HCT116 (cell line): ENCODE data around the gene SWT1. TPM values are rescaled to one million over a fixed set of nuclear protein-coding genes. Genes with fewer than 3 reads are reported as not detected.
A peak's percentile ranks its signal among the peaks of the same experiment; 100 is the strongest.

ENCODE experiments used
- ATAC-seq: fragments of 200-7000 bp; cut with Tn5 transposase; 2 replicates; pipeline ENCODE4 v1.9.1; 2020; ENCODE audit warnings: mild to moderate bottlenecking, moderate library complexity
- BruUV-seq: library from RNA; stranded (reverse); fragments of 400-500 nt; replicated peaks from 2 replicates; lab custom pipeline; 2021; lab: Mats Ljungman, UMichigan
- CTCF ChIA-PET: fragments of 300-600 bp; sonication (Branson Sonifier 250); formaldehyde crosslinking; loops from one replicate; lab custom pipeline; 2021; ENCODE audit warnings: antibody characterized with exemption; lab: Charles Lee
- POLR2A ChIA-PET: fragments of 300-600, 350-600 bp; sonication (Branson Sonifier 250); formaldehyde crosslinking; loops from one replicate; lab custom pipeline; 2021; ENCODE audit warnings: antibody characterized with exemption; lab: Charles Lee
- RAD21 ChIA-PET, 2 experiments: fragments of 300-600 bp; sonication (Branson Sonifier 250); formaldehyde crosslinking; loops; one replicate each; lab custom pipeline; 2023; ENCODE audit warnings: low total read pairs in 2 of 2; ENCODE audit not compliant: uncharacterized antibody in 2 of 2, unreplicated experiment in 2 of 2, low non-redundant PET in 1 of 2; lab: Charles Lee
- DNase-seq: peaks from one replicate; pipeline ENCODE4 v3.0.0-alpha.2; 2010; ENCODE audit warnings: low read depth, low spot score
- H2AFZ ChIP-seq: fragments of 200-600 bp; shearing (Covaris generic), sonication (generic); 2 replicates; pipeline ENCODE4 v1.6.1; 2017; ENCODE audit warnings: low read depth, mixed run types, mixed read lengths, antibody characterized with exemption, low read length; ENCODE audit not compliant: poor library complexity, severe bottlenecking
- H3K27ac ChIP-seq: 2 replicates; pipeline ENCODE4 v1.5.1; 2012; ENCODE audit warnings: low read depth, low read length
- H3K27me3 ChIP-seq: fragments of 200-600 bp; sonication (generic); 2 replicates; pipeline ENCODE4 v1.6.1; 2016; ENCODE audit warnings: mixed run types, low read length, mixed read lengths; ENCODE audit not compliant: insufficient read depth
- H3K36me3 ChIP-seq, 2 experiments: fragments of 200-500 bp in 1 of 2; fragments of 200-600 bp in 1 of 2; sonication (Bioruptor generic) in 1 of 2; sonication (generic) in 1 of 2; 2 replicates each; pipeline versions ENCODE4 v1.5.1 to v1.6.1; 2014 to 2016; ENCODE audit warnings: low read length in 2 of 2, inconsistent platforms in 1 of 2, mixed read lengths in 1 of 2, mixed run types in 1 of 2; ENCODE audit not compliant: insufficient read depth in 2 of 2, control insufficient read depth in 1 of 2
- H3K4me1 ChIP-seq, 2 experiments: fragments of 200-600 bp in 1 of 2; sonication (generic) in 1 of 2; 2 replicates each; pipeline versions ENCODE4 v1.5.1 to v1.6.1; 2012 to 2017; ENCODE audit warnings: low read length in 2 of 2, inconsistent platforms in 1 of 2, mild to moderate bottlenecking in 1 of 2, mixed read lengths in 1 of 2, mixed run types in 1 of 2, moderate library complexity in 1 of 2; ENCODE audit not compliant: insufficient read depth in 2 of 2, control insufficient read depth in 1 of 2
- H3K4me2 ChIP-seq: fragments of 200-600 bp; sonication (generic); 2 replicates; pipeline ENCODE4 v1.6.1; 2017; ENCODE audit warnings: mixed run types, low read length, mixed read lengths
- H3K4me3 ChIP-seq, 2 experiments: fragments of 200-600 bp in 1 of 2; sonication (generic) in 1 of 2; replicated peaks in 1 of 2; 2 replicates each; pipeline ENCODE4 v1.5.1; 2011 to 2016; ENCODE audit warnings: low read length in 2 of 2, control low read depth in 1 of 2, low read depth in 1 of 2, mild to moderate bottlenecking in 1 of 2, mixed read lengths in 1 of 2, mixed run types in 1 of 2
- H3K79me2 ChIP-seq: fragments of 200-600 bp; sonication (generic); 2 replicates; pipeline ENCODE4 v1.6.1; 2017; ENCODE audit warnings: mild to moderate bottlenecking, mixed run types, low read length, moderate library complexity, mixed read lengths; ENCODE audit not compliant: insufficient read depth
- H3K9ac ChIP-seq: fragments of 200-600 bp; sonication (generic); 2 replicates; pipeline ENCODE4 v1.6.1; 2016; ENCODE audit warnings: low read length, mixed read lengths
- H3K9me2 ChIP-seq: fragments of 200-600 bp; sonication (generic), shearing (Covaris generic); 2 replicates; pipeline ENCODE4 v1.6.1; 2017; ENCODE audit warnings: mixed run types, mild to moderate bottlenecking, moderate library complexity; ENCODE audit not compliant: insufficient read depth
- H3K9me3 ChIP-seq, 2 experiments: fragments of 200-500 bp in 1 of 2; fragments of 200-600 bp in 1 of 2; sonication (Bioruptor generic) in 1 of 2; sonication (generic) in 1 of 2; 2 replicates each; pipeline ENCODE4 v1.6.1; 2014 to 2017; ENCODE audit warnings: low read length in 2 of 2, mixed read lengths in 2 of 2, inconsistent platforms in 1 of 2, low read depth in 1 of 2, mild to moderate bottlenecking in 1 of 2, mixed run types in 1 of 2, moderate library complexity in 1 of 2; ENCODE audit not compliant: control insufficient read depth in 1 of 2, insufficient read depth in 1 of 2
- H4K20me1 ChIP-seq: fragments of 200-600 bp; sonication (generic), shearing (Covaris generic); 2 replicates; pipeline ENCODE4 v1.6.1; 2017; ENCODE audit warnings: mixed run types, mild to moderate bottlenecking, moderate library complexity; ENCODE audit not compliant: insufficient read depth
- CBX3 ChIP-seq: IDR thresholded peaks from 2 replicates; pipeline ENCODE4 v1.6.1; 2012; ENCODE audit warnings: low read depth
- CEBPB ChIP-seq: IDR thresholded peaks from 2 replicates; pipeline ENCODE4 v1.6.1; 2012; ENCODE audit warnings: low read depth
- EGR1 ChIP-seq: IDR thresholded peaks from 2 replicates; pipeline ENCODE4 v1.6.1; 2012; ENCODE audit warnings: low read depth
- EZH2 ChIP-seq: fragments of 200-600 bp; sonication (generic); IDR thresholded peaks from 2 replicates; pipeline ENCODE4 v1.6.1; 2017; ENCODE audit warnings: antibody characterized with exemption, mixed run types
- FOSL1 ChIP-seq: IDR thresholded peaks from 2 replicates; pipeline ENCODE4 v1.6.1; 2012; ENCODE audit warnings: low read depth
- POLR2A ChIP-seq: IDR thresholded peaks from 2 replicates; pipeline ENCODE4 v1.7.0; 2011; ENCODE audit warnings: borderline replicate concordance; ENCODE audit not compliant: insufficient read depth, insufficient read length; ENCODE audit errors: extremely low read depth
- RAD21 ChIP-seq: IDR thresholded peaks from 2 replicates; pipeline ENCODE4 v1.6.1; 2012; ENCODE audit warnings: low read depth, mild to moderate bottlenecking
- SIN3A ChIP-seq: IDR thresholded peaks from 2 replicates; pipeline ENCODE4 v1.6.1; 2012; ENCODE audit warnings: low read depth
- SP1 ChIP-seq: IDR thresholded peaks from 2 replicates; pipeline ENCODE4 v1.6.1; 2012; ENCODE audit warnings: low read depth
- SRF ChIP-seq: IDR thresholded peaks from 2 replicates; pipeline ENCODE4 v1.6.1; 2012; ENCODE audit warnings: low read depth
- TCF7L2 ChIP-seq: IDR thresholded peaks from 2 replicates; pipeline ENCODE4 v1.7.0; 2011; ENCODE audit warnings: borderline replicate concordance, inconsistent platforms; ENCODE audit not compliant: insufficient read depth, insufficient read length; ENCODE audit errors: extremely low read depth
- YY1 ChIP-seq: IDR thresholded peaks from 2 replicates; pipeline ENCODE4 v1.6.1; 2011; ENCODE audit warnings: low read length, low read depth, moderate library complexity, mild to moderate bottlenecking; ENCODE audit not compliant: insufficient replicate concordance; ENCODE audit errors: extremely low read depth
- ZFX ChIP-seq: fragments of 450-650 bp; IDR thresholded peaks from 2 replicates; pipeline ENCODE4 v1.6.1; 2017
- intact Hi-C: fragments of 100-400 bp; cut with micrococcal nuclease; formaldehyde crosslinking; loops from 2 replicates; pipeline ENCODE4 v1.10.0; 2022
- total RNA-seq: library from RNA; stranded (reverse); gene quantifications from one replicate; pipeline ENCODE4 v1.2.1, GENCODE V29; 2021; ENCODE audit not compliant: unreplicated experiment
- TF ChIP-seq, protein P1 (sequence below): IDR thresholded peaks from 2 replicates; pipeline ENCODE4 v1.6.1; 2012; ENCODE audit warnings: low read depth
- TF ChIP-seq, protein P2 (sequence below): IDR thresholded peaks from 2 replicates; pipeline ENCODE4 v1.6.1; 2011; ENCODE audit warnings: mild to moderate bottlenecking, low read length, moderate library complexity; ENCODE audit not compliant: insufficient replicate concordance; ENCODE audit errors: extremely low read depth
- TF ChIP-seq, protein P3 (sequence below): IDR thresholded peaks from 2 replicates; pipeline ENCODE4 v1.6.1; 2012

The SWT1 gene
- total RNA-seq, 1 experiment from 2014 or later: 3.3 TPM

DNA sequence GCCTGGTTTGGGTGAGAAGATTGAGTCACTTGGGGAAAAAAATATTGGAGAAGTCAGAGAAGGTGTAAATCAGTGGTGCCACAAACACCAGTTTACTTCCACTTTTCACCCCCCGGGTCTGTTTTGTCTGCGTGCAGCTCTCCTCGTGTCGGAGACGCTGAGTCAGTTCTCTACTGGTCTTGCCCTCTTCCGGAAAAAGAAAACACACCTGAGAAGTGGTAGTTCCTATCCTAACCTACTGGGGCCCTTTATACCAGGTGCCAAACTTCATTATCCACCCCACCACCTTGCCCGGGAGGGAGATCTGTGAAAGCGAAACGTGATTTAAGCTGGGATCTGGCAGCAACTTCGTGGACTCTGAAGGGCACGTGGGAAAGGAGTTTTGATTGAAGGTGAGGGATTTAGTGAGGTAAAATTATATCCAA is 160.9 kb downstream of the SWT1 start (continued):
- TF ChIP-seq EGR1 (no peak), FOSL1 (no peak), SRF (no peak), CBX3 (no peak; the same call in 1 of the 2 replicates)
- TF ChIP-seq, all 23 proteins: peak for 4

DNA sequence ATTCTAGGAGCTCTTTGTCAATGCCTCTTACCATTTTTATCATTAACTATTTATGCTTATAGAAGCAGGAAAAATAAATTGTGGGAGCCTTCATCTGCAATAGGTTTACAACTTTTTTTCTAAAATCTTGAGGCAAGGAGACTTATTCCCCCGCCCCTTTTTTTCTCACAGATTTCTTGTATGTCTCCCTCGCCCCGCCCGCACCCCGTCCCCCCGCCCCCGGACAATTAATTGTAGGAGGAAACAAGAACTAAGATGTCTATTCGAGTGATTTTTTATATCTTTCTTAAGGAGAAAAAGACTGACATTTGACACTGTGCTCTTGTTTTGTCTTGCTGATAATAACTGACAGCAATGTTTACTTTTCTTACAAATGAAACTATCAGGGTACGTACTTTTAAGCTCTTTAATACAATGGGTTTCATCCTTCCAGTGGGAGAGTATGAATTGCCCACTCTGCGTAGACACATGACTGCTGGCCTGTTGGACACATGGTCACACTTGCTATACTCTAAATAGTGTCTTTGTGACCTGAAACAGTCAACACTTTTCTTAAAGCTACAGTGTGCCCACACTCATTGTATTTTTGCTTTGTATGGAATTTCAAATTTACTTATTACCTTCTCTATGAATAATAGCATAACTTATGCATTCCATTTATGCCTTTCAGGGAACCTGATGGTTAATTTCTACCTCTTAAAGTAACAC is 161.6 kb downstream of the SWT1 start:
- peaks cover 8 to 27% of the 10 kb centered on the region in 2 experiments; a peak in 3 of 4 replicates for H3K4me1 ChIP-seq
- TF ChIP-seq SIN3A (no peak), CBX3 (no peak), TCF7L2 (no peak), CEBPB (no peak), SP1 (no peak), EZH2 (no peak), EGR1 (no peak), ZFX (no peak), RAD21 (no peak), YY1 (no peak), POLR2A (no peak)
- TF ChIP-seq, protein P1, sequence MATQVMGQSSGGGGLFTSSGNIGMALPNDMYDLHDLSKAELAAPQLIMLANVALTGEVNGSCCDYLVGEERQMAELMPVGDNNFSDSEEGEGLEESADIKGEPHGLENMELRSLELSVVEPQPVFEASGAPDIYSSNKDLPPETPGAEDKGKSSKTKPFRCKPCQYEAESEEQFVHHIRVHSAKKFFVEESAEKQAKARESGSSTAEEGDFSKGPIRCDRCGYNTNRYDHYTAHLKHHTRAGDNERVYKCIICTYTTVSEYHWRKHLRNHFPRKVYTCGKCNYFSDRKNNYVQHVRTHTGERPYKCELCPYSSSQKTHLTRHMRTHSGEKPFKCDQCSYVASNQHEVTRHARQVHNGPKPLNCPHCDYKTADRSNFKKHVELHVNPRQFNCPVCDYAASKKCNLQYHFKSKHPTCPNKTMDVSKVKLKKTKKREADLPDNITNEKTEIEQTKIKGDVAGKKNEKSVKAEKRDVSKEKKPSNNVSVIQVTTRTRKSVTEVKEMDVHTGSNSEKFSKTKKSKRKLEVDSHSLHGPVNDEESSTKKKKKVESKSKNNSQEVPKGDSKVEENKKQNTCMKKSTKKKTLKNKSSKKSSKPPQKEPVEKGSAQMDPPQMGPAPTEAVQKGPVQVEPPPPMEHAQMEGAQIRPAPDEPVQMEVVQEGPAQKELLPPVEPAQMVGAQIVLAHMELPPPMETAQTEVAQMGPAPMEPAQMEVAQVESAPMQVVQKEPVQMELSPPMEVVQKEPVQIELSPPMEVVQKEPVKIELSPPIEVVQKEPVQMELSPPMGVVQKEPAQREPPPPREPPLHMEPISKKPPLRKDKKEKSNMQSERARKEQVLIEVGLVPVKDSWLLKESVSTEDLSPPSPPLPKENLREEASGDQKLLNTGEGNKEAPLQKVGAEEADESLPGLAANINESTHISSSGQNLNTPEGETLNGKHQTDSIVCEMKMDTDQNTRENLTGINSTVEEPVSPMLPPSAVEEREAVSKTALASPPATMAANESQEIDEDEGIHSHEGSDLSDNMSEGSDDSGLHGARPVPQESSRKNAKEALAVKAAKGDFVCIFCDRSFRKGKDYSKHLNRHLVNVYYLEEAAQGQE: no peak
- TF ChIP-seq, protein P2, sequence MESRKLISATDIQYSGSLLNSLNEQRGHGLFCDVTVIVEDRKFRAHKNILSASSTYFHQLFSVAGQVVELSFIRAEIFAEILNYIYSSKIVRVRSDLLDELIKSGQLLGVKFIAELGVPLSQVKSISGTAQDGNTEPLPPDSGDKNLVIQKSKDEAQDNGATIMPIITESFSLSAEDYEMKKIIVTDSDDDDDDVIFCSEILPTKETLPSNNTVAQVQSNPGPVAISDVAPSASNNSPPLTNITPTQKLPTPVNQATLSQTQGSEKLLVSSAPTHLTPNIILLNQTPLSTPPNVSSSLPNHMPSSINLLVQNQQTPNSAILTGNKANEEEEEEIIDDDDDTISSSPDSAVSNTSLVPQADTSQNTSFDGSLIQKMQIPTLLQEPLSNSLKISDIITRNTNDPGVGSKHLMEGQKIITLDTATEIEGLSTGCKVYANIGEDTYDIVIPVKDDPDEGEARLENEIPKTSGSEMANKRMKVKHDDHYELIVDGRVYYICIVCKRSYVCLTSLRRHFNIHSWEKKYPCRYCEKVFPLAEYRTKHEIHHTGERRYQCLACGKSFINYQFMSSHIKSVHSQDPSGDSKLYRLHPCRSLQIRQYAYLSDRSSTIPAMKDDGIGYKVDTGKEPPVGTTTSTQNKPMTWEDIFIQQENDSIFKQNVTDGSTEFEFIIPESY: no peak
- TF ChIP-seq, protein P3, sequence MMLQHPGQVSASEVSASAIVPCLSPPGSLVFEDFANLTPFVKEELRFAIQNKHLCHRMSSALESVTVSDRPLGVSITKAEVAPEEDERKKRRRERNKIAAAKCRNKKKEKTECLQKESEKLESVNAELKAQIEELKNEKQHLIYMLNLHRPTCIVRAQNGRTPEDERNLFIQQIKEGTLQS: no peak
- TF ChIP-seq, all 23 proteins: peak for 0
- intact Hi-C loops: loop anchor here (5.0 to 10.0 kb wide), 2 partner anchors 164 to 364 kb away; partner anchors contain the start of genes SWT1 and TRMT1L
- Histone ChIP-seq H3K79me2 (peaks cover 34% of the 10 kb centered on the region), H3K27ac (peak overlapping the region; percentile 78), H3K4me2 (peak overlapping the region; percentile 83), H4K20me1 (peaks cover 23% of the 10 kb centered on the region; the same call in 1 of the 2 replicates), H2AFZ (no peak overlapping the region), H3K9me2 (no peaks in the 10 kb centered on the region), H3K4me3 (peak overlapping the region; percentile 81 to 88), H3K27me3 (no peaks in the 10 kb centered on the region), H3K9ac (peak overlapping the region; percentile 96), H3K9me3 (no peaks in the 10 kb centered on the region), H3K36me3 (no peaks in the 10 kb centered on the region)
- DNase-seq: no peak
- POLR2A ChIA-PET: interaction anchor here (1.7 to 2.1 kb wide), 2 partner anchors 18 to 277 kb away, joined by 6 to 9 read pairs; no protein-coding TSS in a partner anchor
- no peak for ATAC-seq
- RAD21 ChIA-PET: no interaction called here
- CTCF ChIA-PET: interaction anchor here (2.0 to 2.9 kb wide), 2 partner anchors 277 to 362 kb away, joined by 8 to 10 read pairs; no protein-coding TSS in a partner anchor
- no TSS peak for BruUV-seq
